Measurements from ENCODE around the gene PRR33.

DNA sequence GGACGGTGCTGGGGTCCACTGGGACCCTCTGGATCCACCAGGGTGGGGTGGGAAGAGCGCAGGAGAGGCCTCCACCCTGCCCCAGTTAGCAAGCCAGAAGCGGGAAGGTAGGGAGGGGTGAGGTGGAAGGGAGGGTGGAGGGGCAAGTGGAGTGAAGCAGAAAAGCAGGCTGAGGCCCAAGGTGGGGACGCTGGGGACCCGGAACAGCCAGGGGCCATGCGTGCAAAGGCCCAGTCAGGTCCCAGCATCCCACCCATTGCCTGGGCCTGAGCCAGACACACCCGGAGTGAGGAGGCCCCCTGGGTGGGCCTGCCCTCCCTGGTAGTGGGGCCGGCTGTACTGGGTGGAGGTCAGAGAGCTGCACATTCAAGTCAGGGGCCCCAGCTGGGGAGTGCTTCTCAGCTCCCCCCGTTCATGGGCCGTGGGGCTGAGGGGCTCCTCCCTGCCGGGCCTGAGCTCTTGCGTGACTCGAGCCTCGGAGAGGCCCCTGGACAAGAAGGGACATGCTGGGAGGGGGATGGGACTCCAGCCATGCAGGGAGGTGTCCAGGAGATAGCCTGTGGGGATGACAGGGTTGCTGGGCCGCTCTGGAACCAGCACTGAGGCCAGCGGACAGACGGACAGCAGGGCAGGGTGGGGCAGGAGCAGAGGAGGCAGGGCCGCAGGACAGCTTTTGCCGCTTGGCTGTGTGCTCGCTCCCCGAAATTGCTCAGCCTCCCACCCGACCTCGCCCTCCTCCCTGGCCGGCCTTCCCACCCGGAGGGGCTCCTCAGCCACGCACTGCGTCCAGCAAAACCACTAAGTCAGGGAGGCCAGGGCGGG, 35.5 kb upstream of the PRR33 start:
- TF ChIP-seq, protein P1, sequence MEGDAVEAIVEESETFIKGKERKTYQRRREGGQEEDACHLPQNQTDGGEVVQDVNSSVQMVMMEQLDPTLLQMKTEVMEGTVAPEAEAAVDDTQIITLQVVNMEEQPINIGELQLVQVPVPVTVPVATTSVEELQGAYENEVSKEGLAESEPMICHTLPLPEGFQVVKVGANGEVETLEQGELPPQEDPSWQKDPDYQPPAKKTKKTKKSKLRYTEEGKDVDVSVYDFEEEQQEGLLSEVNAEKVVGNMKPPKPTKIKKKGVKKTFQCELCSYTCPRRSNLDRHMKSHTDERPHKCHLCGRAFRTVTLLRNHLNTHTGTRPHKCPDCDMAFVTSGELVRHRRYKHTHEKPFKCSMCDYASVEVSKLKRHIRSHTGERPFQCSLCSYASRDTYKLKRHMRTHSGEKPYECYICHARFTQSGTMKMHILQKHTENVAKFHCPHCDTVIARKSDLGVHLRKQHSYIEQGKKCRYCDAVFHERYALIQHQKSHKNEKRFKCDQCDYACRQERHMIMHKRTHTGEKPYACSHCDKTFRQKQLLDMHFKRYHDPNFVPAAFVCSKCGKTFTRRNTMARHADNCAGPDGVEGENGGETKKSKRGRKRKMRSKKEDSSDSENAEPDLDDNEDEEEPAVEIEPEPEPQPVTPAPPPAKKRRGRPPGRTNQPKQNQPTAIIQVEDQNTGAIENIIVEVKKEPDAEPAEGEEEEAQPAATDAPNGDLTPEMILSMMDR (IDR thresholded peaks at IDR 0.05) = no peak
- TF ChIP-seq POLR2A (IDR thresholded peaks at IDR 0.05) (no peak), POLR2AphosphoS5 (IDR thresholded peaks at IDR 0.05) (no peak)

Measured in prostate gland (tissue), 2 donors.